GM12801 (cell line): ENCODE measurements around the gene RILP.

ENCODE experiments used
- TF ChIP-seq, protein P1 (sequence below): IDR thresholded peaks from one replicate; pipeline ENCODE4 v1.5.1; 2011; ENCODE audit warnings: control low read depth; ENCODE audit not compliant: insufficient read length; ENCODE audit errors: extremely low read depth

RILP gene

DNA sequence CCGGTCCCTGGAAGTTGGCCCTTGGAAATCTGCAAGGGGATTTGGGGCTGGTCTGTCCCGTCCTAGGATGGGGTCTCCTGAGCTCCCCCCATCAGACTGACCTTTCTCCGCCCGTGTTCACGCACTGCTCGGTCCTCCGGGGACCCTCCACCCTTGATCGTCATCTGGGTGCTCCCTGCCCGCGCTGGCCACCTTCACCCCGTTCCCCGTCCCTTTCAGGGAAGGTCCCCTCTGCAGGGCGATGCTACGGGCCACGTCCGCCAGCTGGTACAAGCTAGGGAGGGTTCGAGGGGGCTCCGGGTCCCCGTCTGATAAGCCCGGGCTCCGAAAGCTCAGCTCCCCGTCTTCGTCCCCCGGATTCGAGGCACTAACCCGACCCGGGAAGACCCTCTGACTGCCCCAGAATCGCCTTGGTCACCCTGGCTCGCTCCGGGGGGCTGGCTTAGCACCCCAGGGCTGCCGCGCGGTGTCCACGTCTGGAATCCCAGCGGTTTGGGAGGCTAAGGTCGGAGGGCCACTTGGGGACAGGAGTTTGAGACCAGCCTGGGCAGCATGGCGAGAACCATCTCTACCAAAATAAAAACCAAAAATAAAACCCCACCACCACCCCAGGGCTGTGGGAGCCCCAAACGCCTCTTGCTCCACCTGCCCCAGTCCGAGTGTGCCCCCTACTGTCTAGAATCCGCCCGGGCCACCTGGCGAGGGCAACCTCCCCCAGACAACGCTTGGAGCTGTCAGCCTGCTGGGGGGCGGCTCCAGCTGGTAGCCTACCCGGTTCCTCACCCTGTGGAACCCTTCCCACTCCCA, 20.0 kb downstream of the RILP start:
- TF ChIP-seq, protein P1, sequence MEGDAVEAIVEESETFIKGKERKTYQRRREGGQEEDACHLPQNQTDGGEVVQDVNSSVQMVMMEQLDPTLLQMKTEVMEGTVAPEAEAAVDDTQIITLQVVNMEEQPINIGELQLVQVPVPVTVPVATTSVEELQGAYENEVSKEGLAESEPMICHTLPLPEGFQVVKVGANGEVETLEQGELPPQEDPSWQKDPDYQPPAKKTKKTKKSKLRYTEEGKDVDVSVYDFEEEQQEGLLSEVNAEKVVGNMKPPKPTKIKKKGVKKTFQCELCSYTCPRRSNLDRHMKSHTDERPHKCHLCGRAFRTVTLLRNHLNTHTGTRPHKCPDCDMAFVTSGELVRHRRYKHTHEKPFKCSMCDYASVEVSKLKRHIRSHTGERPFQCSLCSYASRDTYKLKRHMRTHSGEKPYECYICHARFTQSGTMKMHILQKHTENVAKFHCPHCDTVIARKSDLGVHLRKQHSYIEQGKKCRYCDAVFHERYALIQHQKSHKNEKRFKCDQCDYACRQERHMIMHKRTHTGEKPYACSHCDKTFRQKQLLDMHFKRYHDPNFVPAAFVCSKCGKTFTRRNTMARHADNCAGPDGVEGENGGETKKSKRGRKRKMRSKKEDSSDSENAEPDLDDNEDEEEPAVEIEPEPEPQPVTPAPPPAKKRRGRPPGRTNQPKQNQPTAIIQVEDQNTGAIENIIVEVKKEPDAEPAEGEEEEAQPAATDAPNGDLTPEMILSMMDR = no peak

DNA sequence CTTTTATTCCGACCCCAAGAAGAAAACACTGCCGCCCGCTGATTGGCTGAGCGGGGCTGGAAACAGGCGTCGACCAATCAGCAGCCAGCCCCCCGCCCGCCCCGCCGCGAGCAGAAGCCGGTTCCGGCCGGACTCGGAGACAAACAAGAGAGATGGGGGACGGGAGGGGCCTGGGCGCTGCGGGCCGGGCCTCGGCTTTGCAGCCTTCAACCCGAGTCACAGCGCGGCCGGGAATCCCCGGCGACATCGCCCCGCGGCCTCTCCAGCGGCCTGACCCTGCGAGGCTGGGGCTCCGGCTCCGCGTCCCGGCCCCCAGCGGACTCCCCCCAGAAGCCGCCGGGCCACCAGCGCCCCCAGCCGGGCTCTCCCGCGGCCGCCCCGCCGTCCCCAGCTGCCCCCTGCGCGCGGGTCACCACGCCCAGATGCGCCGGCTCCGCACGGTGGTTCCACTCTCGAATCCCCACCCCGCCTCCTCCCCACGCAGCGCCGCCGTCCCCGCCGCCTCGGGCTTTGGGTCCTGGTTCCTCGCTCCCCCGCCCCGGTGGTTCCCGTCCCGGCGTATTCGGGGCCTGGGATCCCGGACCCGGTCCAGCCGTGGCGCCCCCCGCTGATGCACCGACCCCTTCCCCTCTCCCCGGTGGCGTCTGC, 20.7 kb downstream of the RILP start:
- TF ChIP-seq, protein P1 = no peak

DNA sequence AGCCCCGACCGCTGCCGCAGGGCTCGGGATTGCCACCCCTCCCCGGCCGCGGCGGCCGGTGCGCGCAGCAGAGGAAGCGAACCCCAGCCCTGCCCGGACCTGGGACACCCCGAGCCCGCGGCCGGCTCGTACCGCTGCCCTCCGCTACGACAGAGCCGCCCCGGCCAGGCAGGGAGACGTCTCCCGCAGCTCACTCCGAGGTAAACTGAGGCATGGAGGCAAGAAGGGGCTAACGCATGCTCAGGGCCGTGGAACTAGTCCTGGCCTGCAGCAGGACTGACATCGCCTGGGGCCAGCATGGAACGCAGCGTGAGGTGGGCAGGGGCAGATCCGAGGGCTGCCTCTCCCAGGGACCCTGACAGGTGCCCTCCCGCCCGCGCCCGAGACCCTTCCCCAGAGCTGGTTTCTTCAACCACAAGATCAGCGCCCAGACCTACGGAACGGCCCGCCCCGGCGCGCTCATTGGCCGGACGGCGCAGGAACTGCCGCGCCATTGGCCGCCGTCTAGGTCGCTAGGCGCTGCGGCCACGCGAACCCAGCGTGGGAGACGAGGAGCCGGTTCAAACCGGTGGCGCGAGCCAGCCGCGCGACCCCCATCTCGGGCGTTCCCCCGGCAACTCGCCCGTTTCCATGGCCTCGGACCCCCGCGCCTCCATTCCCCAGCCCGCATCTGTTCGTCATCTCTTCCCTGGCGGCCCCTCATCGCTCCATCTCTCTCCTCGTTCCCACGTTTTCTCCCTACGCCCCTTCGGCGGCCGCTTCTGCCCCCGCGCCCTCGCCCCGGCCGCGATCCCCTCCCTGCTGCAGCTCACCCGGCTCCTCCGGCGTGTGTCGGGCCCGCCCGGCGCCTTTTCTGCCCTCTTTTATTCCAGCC, 21.4 kb downstream of the RILP start, which contains the start of gene SLC43A2:
TSS of gene SLC43A2 (minus strand) at position 853 of the 874 bp plus-strand sequence. CDS start 960 bp downstream, outside the sequence.
- TF ChIP-seq, protein P1 = no peak

DNA sequence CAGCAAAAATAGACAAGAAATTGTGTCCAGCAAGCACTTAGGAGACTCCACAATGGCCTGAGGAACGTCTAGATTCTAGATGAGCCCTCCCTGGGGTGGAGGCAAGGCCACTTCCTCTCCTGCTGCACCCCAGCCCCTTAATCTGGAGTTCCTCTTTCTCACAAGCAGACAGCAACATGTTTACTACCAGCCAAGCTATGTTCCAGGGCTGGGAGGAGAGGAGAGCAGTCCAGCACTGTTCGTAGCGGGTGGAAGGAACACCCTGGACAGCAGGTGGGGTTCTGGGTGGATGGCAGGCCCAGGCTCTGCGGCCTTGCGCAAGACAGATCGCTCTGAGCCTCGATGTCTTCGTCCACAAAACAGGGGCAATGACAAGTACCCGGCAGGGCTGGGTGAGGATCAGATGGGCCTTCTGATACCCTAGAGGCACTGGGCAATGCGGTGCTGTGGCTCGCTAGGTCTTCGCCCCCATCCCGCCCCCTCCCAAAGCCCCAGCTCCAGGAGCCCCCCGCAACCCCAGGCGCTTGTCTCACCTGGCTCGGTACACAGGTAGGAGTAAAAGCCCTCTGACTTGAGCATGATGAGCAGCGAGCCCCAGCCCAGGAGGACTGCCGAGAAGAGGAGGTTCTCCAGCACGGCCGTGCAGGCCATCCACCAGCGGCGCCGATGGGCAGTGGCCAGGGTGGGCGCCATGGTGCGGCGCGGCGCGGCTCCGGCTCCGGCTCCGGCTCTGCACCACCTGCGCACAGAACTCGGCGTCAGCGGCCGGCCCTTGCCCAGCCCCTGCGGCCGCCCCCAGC, 22.3 kb downstream of the RILP start:
- TF ChIP-seq, protein P1 = no peak

DNA sequence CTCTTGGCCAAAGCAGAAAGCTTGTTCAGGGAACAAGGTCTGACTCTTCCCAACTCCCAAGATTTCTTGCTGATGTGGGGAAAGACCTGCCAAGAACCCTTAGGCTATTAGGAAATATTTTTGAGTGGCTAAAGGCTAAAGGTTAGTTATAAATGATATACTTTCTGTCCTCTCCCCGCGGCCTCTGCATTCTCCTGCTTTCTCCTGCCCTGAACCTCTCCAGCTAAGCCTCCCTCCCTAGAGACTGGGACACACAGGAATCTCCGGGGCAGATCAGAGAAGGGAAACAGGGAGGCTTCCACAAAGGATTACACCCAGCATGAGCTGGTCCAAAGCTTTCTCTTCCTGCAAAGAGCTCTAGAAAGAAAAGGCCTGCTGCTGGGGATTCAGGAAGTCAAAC, 23.3 kb downstream of the RILP start:
- TF ChIP-seq, protein P1 = no peak

DNA sequence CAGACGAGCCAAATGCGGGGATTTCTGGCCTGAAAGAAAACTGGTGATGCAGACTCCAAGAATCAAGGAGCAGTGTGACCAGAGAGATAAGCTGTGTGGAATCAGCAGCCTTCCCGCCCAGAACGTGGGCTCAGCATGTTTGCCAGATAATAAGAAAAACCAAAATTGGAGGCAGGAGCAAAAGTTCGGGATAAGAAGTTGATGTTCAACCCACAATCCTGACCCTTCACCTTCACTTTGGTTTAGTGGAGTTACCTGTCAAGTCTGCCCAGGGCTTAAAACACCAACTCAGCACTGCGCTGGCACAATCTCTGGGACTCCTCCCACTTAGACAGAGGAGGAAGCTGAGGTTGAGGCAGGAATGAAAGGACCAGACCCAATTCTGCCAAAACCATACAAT, 24.1 kb downstream of the RILP start:
- TF ChIP-seq, protein P1 = no peak
